Stimulated activated CD4-positive, alpha-beta T cell treated with anti-CD3 and anti-CD28 coated beads, TNF-alpha, amount 100 ng/mL, for 24 hours (primary cell): Measurements from ENCODE around the gene NPAS3.

Experiments
- DNase-seq, 3 experiments: peaks; one replicate each; pipeline ENCODE4 v3.0.0-alpha.2; 2020; ENCODE audit warnings: low read depth in 3 of 3

Gene NPAS3

GRCh38 chr14:33331176-33331949 is 392.7 kb downstream of the NPAS3 start:
- no peak for DNase-seq

GRCh38 chr14:33332497-33332896 is 393.8 kb downstream of the NPAS3 start:
- no peak for DNase-seq

DNA sequence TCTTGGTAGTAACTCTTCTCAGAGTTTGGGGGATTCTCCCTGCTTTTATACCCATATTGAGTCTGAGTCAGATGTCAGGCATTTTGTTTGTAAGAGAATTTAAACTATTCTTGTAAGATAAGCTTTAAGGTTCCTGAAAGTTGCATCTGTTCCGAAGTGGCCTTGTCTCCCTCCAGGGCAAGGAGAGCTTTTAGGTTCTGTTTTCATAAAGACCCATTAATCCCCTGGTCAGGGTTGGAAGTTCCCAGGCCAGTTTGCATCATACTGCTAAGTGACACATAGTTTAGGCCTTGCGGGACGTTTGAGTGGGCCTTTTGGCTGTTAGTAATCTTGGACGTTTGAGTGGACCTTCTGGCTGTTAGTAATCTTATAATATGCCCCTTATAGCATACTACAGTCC is 396.7 kb downstream of the NPAS3 start:
- no peak for DNase-seq

GRCh38 chr14:33342299-33342974 is 403.8 kb downstream of the NPAS3 start:
- no peak for DNase-seq

- DNase-seq, result no peak
Observed at GRCh38 chr14:33343016-33343415, 404.3 kb downstream of the NPAS3 start.

- no peak for DNase-seq
Observed at GRCh38 chr14:33347796-33348195, 409.1 kb downstream of the NPAS3 start.

- DNase-seq, result no peak
Observed at GRCh38 chr14:33348510-33348909, 409.8 kb downstream of the NPAS3 start.

DNA sequence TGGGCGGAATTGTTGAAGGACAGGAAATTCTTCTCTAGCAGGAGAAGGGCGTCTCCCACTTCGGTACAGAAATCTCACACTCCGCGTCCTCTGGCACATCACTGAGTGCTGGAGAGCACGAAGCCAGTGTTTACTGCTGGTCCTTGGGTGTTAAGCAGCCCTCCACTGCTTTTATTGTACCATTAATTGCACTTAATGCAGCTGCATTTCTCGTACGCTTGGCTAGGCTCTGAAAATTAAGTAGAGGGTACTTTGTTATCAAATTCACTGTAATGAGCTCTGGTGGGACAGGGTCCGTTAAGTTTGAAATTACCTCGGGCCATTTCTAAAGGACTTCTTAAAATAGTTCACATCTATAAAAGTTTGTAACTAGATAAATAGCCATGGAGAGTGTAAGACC is 411.2 kb downstream of the NPAS3 start:
- DNase-seq, result no peak

DNA sequence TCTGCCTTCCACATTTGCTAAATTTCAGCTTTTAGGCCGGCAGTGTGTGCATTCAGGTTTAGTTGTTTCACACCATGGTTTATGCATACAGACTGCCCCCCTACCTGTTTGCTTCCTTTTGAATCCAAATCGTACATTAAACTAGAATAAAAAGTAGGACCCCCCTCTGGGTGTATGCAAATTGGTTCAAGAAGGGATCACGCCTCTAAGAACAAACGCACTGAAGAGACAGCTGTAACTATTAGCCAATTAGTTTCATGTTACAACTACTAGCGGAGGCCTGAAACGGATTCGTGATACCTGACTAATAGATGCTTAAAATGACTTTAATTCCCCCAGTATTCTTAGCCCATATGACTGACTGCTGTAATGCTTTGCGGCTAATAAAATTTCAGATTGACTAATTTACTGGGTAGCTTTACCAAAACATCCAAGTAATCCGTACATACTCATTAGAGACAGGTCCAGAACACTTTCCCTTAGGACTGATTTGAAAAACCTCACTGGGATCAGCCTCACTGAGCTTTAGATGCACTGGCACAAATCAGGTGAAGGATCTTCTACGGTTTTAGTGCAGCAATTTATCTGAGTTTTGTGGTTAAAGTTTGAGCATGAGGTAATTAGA is 411.8 kb downstream of the NPAS3 start:
- no peak for DNase-seq

GRCh38 chr14:33352821-33353220 is 414.1 kb downstream of the NPAS3 start:
- no peak for DNase-seq

DNA sequence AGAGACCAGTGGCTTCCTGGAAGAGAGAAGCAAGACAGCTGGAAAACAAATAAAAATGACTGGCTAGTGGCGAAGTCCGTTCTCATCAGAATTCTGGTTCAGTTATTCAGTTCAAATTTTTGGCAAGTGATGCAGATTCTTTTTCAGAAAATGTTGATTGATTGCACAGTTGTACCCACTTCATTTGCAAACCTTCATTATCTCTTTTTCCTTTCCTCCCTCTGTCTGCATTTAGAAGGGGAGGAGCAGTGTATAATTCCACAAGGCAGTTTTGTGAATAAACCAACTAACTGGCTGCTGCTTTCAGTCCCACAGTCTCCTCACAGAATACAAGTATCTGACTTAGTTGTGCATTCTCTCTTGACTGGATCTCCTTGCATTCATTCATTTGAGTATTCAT is 417.5 kb downstream of the NPAS3 start:
- no peak for DNase-seq

DNA sequence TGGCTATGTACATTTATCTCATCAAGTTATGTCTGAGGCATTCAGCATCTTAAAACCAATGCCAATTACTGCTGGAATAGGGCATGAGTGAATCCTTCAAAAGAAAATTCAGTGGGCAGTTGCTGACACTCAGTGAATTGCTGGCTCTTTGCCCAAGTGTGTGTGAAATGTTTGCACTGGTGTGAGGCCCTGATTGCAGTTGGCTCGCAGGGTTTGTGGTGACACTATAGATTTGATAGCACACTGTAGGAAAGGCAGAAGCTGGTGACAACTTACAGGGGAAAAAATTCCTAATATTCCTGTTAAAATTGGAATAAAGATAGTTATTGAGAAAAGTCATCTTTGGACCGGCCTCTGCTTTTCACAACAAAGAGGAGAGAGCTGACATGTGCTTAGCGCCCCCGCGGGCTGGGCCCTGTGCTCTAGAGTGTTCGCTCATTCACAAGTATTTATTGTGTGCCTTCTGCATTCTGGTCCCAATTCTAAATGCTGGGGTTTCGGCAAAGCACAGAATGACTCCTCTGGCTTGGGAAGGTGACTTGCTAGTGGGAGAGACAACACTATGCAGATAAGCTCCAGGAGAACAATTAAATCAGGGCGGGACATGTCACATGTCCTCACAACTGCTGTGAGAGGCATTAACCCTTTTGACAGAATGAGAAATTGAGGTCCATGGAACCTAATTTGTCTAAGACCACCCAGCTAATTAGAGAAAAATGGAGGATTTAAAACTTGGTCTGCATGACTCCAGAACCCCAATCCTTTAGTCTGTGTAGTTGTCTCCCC is 418.7 kb downstream of the NPAS3 start:
- DNase-seq, result no peak

- DNase-seq, result no peak
Observed at GRCh38 chr14:33359288-33359881, 420.7 kb downstream of the NPAS3 start.

GRCh38 chr14:33362934-33363333 is 424.3 kb downstream of the NPAS3 start:
- DNase-seq, result no peak

- no peak for DNase-seq
Observed at GRCh38 chr14:33363682-33364081, 425.0 kb downstream of the NPAS3 start.

DNA sequence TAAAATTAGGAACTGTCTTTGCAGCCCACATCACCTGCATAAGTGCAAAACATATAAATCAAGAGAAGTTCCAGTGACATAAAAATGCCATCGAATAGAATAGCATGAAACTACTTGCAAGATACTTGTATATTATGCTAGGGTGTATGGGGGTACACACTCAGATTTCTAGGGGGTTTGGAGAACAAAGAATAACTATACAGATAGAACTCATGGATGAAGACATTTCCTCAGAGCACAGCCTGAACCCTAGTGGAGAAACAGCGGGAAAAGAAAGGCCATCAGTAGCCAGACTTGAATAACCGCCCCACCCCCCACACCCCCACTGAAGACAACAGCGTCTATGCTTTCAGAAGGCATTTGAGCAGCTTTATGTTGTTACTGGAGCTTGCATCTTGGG is 425.8 kb downstream of the NPAS3 start:
- DNase-seq, result no peak

DNA sequence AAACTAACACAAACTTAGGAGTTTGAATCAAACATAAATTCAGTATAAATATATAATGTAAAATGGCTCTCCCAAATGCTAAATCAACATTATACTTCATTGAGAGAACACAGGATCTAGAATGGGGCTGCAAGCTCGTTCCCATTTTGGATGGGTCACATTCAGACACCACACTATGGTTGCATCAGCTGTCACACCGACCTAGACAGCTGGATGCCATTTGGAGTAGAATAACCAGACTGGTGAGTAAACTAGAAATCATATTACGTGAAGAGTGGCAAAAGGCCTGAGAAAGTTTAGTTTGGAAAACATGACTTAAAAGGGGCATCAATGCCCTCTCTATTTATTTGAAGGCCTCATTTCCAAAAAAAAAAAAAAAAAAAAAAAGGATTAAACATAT is 430.4 kb downstream of the NPAS3 start:
- DNase-seq, result no peak

DNA sequence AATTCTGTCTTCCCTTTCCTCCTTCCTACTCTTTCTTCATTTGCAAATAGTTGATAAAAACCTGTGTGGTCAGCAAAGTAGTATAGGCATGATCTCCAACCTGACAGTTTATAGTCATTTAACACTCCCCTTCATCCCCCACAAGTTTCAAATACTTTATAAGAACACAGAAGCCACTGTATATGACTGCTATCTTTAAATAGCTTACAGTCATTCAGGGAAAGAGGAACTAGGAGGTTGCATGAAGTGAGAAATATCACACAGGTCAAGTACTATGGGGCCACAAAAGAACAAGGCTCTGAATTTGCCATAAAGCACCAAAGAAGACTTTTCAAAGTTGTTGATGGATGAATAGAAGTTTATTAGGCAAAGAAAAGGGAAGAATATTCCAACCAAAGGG is 431.3 kb downstream of the NPAS3 start:
- no peak for DNase-seq

GRCh38 chr14:33370426-33370825 is 431.7 kb downstream of the NPAS3 start:
- DNase-seq, result no peak

- DNase-seq, result no peak
Observed at GRCh38 chr14:33375196-33375595, 436.5 kb downstream of the NPAS3 start.

DNA sequence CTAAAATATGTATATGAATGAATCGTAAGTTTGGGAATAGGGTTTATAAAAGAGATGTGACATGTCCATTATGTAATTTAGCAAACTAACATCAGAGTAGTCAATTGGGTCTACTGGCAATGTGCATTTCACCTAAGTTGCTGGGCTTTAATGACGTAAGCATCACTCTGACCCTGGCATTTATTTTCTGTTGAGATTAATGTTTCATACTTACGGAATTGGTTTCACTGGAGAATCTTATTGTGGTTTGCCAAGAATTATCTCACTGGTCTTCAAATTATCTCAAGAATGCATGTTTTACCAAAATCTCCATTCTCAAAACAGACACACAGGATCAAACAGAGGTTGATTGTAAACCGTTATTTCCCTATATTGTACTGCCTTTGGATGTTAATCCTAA is 437.1 kb downstream of the NPAS3 start:
- DNase-seq, result no peak

DNA sequence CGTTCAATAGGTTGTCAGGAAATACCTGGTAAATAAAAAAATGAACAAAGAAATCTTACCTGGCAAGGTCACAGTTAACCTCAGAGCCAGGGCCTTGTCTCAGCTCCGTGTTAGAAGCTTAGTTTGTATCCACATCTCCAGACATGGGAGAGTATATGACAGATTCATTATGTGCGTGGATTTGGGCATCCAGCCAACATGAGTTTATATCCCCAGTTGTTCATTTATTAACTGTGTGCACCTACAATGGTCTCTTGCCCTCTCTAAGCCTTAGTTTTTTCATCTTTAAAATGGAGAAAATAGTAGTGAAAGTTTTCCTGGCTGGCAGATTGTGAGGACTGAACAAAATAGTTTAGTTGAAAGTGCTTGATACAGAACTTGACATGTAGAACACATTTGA is 437.8 kb downstream of the NPAS3 start:
- no peak for DNase-seq
